Vagina (tissue), 2 donors: Measurements from ENCODE around the gene ASPA. TPM values are rescaled to one million over a fixed set of nuclear protein-coding genes. Genes with fewer than 3 reads are reported as not detected.
A peak's percentile ranks its signal among the peaks of the same experiment; 100 is the strongest.

Source experiments
- DNase-seq, 2 donors: peaks; one replicate each; pipeline ENCODE4 v3.0.0-alpha.2; 2017; ENCODE audit errors: extremely low spot score in 2 of 2
- H3K27ac ChIP-seq: fragments of 200-600 bp; sonication (generic); one replicate; pipeline ENCODE4 v1.5.1; 2019
- H3K27me3 ChIP-seq: fragments of 200-600 bp; sonication (generic); one replicate; pipeline ENCODE4 v1.5.1; 2019
- H3K36me3 ChIP-seq, 2 donors: fragments of 200-600 bp; sonication (generic); one replicate each; pipeline ENCODE4 v1.5.1; 2017 to 2019
- H3K4me1 ChIP-seq: fragments of 200-600 bp; sonication (generic); one replicate; pipeline ENCODE4 v1.5.1; 2019
- H3K4me3 ChIP-seq, 2 donors: fragments of 200-600 bp; sonication (generic); 1 replicate in 1 of 2; 2 replicates in 1 of 2; pipeline ENCODE4 v1.5.1; 2016 to 2019
- H3K9me3 ChIP-seq: fragments of 200-600 bp; sonication (generic); one replicate; pipeline ENCODE4 v1.5.1; 2019
- POLR2A ChIP-seq, 2 donors: fragments of 450-650 bp; IDR thresholded peaks; one replicate each; pipeline ENCODE4 v1.6.1; 2017; ENCODE audit warnings: antibody characterized with exemption in 2 of 2, mild to moderate bottlenecking in 2 of 2, moderate library complexity in 2 of 2
- POLR2AphosphoS5 ChIP-seq, 2 donors: sonication (generic); formaldehyde crosslinking; IDR thresholded peaks; one replicate each; pipeline ENCODE4 v1.9.0; 2017; ENCODE audit warnings: antibody characterized with exemption in 2 of 2, mild to moderate bottlenecking in 2 of 2, low read depth in 1 of 2; ENCODE audit not compliant: insufficient read depth in 1 of 2
- intact Hi-C: fragments of 100-400 bp; cut with DNase I; formaldehyde crosslinking; loops from one replicate; pipeline ENCODE4 v1.15.1; 2023
- total RNA-seq: library from RNA; depleted of rRNA; stranded (reverse); fragments of >200 nt; gene quantifications from one replicate; pipeline ENCODE4 v1.2.3, GENCODE V29; 2016
- TF ChIP-seq, protein P1 (sequence below), 3 experiments: fragments of 450-650 bp in 2 of 3; fragments of 200-600 bp in 1 of 3; sonication (generic) in 1 of 3; IDR thresholded peaks; one replicate each; pipeline ENCODE4 v1.5.1; 2017 to 2019; ENCODE audit warnings: antibody characterized with exemption in 3 of 3, mild to moderate bottlenecking in 2 of 3, moderate library complexity in 2 of 3

Gene ASPA
- total RNA-seq, 1 donor from 2014 or later = 2.2 TPM

DNA sequence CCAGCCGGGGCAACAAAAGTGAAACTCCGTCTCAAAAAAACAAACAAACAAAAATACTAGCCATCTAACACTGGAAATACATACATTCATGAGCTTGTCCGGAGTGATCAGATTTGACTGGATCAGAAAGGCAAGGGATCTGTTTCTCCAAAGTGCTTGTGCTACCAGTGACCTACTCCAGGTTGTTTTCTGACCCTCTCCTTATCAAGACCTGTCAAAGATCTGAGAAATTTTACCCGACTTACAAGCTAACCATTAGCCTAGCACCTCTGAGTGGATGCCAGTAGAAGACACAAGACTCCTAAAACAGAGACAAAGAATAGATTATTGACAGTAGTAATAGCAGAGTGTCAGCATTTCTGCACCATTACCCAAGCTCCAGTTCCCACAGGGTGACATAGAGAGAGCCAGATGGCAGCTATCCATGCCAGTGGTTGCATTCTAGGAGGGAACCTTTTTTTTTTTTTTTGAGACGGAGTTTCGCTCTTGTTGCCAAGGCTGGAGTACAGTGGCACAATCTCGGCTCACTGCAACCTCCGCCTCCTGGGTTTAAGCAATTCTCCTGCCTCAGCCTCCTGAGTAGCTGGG lies 9.8 kb downstream of the ASPA start:
- DNase-seq = no peak
- H3K27ac ChIP-seq = no peak overlapping the region
- TF ChIP-seq POLR2A (IDR thresholded peaks at IDR 0.05) (no peak), POLR2AphosphoS5 (IDR thresholded peaks at IDR 0.05; ENCODE audit: insufficient read depth in 1 of 2, low read depth in 1 of 2) (no peak)
- TF ChIP-seq, protein P1, sequence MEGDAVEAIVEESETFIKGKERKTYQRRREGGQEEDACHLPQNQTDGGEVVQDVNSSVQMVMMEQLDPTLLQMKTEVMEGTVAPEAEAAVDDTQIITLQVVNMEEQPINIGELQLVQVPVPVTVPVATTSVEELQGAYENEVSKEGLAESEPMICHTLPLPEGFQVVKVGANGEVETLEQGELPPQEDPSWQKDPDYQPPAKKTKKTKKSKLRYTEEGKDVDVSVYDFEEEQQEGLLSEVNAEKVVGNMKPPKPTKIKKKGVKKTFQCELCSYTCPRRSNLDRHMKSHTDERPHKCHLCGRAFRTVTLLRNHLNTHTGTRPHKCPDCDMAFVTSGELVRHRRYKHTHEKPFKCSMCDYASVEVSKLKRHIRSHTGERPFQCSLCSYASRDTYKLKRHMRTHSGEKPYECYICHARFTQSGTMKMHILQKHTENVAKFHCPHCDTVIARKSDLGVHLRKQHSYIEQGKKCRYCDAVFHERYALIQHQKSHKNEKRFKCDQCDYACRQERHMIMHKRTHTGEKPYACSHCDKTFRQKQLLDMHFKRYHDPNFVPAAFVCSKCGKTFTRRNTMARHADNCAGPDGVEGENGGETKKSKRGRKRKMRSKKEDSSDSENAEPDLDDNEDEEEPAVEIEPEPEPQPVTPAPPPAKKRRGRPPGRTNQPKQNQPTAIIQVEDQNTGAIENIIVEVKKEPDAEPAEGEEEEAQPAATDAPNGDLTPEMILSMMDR (IDR thresholded peaks at IDR 0.05) = no peak
- H3K4me1 ChIP-seq = no peaks in the 10 kb centered on the region
- H3K36me3 ChIP-seq = no peaks in the 10 kb centered on the region
- intact Hi-C loops = no loop called here
- H3K9me3 ChIP-seq = no peaks in the 10 kb centered on the region
- no peaks in the 10 kb centered on the region for H3K27me3 ChIP-seq
- H3K4me3 ChIP-seq = no peak overlapping the region

GRCh38 chr17:3497101-3497500 lies 21.3 kb downstream of the ASPA start:
- Histone ChIP-seq H3K36me3 (no peaks in the 10 kb centered on the region), H3K9me3 (no peaks in the 10 kb centered on the region), H3K4me3 (no peak overlapping the region), H3K4me1 (no peaks in the 10 kb centered on the region), H3K27ac (no peak overlapping the region), H3K27me3 (no peaks in the 10 kb centered on the region)
- intact Hi-C loops = no loop called here
- peak in 1 of 2 donors; percentile 20 for DNase-seq
- TF ChIP-seq POLR2AphosphoS5 (IDR thresholded peaks at IDR 0.05; ENCODE audit: insufficient read depth in 1 of 2, low read depth in 1 of 2) = no peak
- no peak for TF ChIP-seq POLR2A (IDR thresholded peaks at IDR 0.05)
- TF ChIP-seq, protein P1 (IDR thresholded peaks at IDR 0.05) = no peak

DNA sequence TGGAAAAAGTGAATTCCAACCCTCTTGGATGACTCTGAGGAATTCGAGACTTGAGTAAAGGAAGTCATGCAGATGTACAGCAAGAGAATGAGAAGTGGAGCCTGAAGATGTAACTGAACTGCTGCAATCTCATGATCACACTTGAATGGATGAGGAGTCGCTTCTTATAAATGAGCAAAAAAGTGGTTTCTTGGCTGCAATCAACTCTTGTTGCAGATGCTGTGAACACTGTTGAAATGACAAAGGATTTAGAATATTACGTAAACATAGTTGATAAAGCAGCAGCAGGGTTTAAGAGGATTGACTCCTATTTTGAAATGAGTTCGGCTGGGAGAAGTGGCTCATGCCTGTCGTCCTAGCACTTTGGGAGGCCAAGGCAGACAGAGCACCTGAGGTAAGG lies 25.5 kb downstream of the ASPA start:
- TF ChIP-seq, protein P1 (IDR thresholded peaks at IDR 0.05) = no peak
- TF ChIP-seq POLR2A (IDR thresholded peaks at IDR 0.05) (no peak), POLR2AphosphoS5 (IDR thresholded peaks at IDR 0.05; ENCODE audit: insufficient read depth in 1 of 2, low read depth in 1 of 2) (no peak)
- intact Hi-C loops = no loop called here
- H3K4me3 ChIP-seq = no peak overlapping the region
- peak in 1 of 2 donors; percentile 5 for DNase-seq
- H3K4me1 ChIP-seq = no peaks in the 10 kb centered on the region
- no peaks in the 10 kb centered on the region for H3K27me3 ChIP-seq
- no peaks in the 10 kb centered on the region for H3K36me3 ChIP-seq
- no peaks in the 10 kb centered on the region for H3K9me3 ChIP-seq
- H3K27ac ChIP-seq = no peak overlapping the region

DNA sequence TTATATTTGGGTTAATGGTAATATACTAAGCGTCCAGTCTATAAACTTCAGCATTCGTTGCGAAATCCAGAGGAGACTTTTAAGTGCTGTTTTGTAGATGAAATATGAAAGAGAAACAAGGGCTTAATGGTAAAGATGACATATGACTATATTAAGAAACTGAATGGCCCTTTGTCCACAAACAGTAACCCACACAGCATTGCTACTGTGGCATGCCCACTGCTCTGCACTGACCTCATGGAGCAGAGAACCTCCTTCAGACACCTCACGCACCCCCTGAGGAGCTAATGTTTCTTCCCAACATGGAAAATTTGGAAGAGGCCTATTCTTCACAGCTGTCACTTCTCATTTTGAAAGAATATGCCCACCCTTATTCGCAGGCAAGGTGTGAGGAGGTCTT lies 26.7 kb downstream of the ASPA start:
- Histone ChIP-seq H3K27me3 (no peaks in the 10 kb centered on the region), H3K36me3 (no peaks in the 10 kb centered on the region), H3K4me1 (no peaks in the 10 kb centered on the region), H3K27ac (no peak overlapping the region), H3K4me3 (no peak overlapping the region), H3K9me3 (no peaks in the 10 kb centered on the region)
- intact Hi-C loops = no loop called here
- TF ChIP-seq, protein P1 (IDR thresholded peaks at IDR 0.05) = no peak
- no peak for TF ChIP-seq POLR2AphosphoS5 (IDR thresholded peaks at IDR 0.05; ENCODE audit: insufficient read depth in 1 of 2, low read depth in 1 of 2)
- no peak for DNase-seq

GRCh38 chr17:3503285-3503684 lies 27.5 kb downstream of the ASPA start:
- TF ChIP-seq POLR2AphosphoS5 (IDR thresholded peaks at IDR 0.05; ENCODE audit: insufficient read depth in 1 of 2, low read depth in 1 of 2) = no peak
- TF ChIP-seq, protein P1 (IDR thresholded peaks at IDR 0.05) = no peak
- TF ChIP-seq POLR2A (IDR thresholded peaks at IDR 0.05) = no peak
- Histone ChIP-seq H3K4me3 (no peak overlapping the region), H3K4me1 (no peaks in the 10 kb centered on the region), H3K9me3 (no peaks in the 10 kb centered on the region), H3K27me3 (no peaks in the 10 kb centered on the region), H3K36me3 (no peaks in the 10 kb centered on the region), H3K27ac (no peak overlapping the region)
- intact Hi-C loops = no loop called here
- no peak for DNase-seq
